NCI-H2227 (cell line): Measurements from ENCODE around the gene FTCDNL1.

Experiments
- DNase-seq: peaks from one replicate; lab custom pipeline; 2025; ENCODE audit not compliant: unreplicated experiment; lab: John Stamatoyannopoulos, UW

The FTCDNL1 gene

GRCh38 chr2:199792381-199792780 is 58.6 kb downstream of the FTCDNL1 start:
- no peak for DNase-seq

DNA sequence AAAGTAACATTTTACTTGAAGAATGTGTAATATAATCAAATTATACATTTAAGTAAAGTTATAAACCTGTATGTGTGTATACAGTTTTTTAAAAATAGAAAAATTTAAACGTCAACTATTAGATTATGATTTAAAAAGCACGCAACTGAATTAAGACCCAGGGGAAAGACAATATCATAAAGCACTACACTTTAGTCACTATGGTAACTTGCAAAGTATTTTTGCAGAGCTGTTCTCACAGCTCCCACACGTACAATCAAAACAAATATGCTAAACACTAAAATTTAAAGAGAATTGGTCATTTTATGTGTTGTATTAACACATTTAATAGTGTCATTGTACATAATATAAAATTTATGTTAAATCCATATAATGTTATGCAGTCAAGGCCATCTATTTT is 59.7 kb downstream of the FTCDNL1 start:
- no peak for DNase-seq

GRCh38 chr2:199784512-199784911 is 66.5 kb downstream of the FTCDNL1 start:
- DNase-seq = no peak

DNA sequence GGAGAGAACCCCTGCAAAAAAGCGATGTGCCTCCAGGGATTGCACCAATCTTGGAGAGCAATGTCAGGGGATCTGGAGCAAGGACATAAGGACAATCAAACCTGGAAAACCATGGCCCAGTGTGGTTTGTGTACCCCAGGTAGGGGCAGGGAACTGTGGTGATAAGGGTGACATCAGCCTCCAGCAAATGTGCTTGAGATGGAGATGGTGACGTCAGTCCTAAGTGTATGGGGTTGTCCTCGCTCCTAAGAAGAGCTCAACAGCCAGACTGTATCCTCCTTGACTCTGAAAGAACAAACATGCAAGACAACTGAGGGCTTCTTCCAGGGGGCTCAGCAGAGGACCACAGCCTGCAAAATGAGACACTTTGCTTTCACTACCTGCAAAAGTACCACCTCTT is 71.4 kb downstream of the FTCDNL1 start:
- DNase-seq = no peak

DNA sequence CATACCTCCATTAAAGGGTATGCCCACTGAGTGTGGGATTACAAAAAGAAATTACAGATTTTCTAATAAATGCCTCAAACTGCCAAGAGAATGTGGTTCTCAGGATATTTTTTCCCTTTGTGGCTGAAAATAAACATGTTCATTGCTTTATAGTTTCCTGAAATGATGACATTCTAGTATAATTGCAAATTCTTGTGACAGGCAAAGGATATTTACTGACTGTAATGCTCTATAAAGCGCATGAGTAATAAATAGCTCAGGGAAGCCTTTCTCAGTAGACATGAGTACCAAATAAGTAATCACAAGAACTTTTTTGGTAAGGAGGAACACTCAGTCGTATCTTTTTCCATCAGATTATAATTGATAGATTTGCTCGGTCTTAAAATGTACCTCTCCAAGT is 72.3 kb downstream of the FTCDNL1 start:
- no peak for DNase-seq

DNA sequence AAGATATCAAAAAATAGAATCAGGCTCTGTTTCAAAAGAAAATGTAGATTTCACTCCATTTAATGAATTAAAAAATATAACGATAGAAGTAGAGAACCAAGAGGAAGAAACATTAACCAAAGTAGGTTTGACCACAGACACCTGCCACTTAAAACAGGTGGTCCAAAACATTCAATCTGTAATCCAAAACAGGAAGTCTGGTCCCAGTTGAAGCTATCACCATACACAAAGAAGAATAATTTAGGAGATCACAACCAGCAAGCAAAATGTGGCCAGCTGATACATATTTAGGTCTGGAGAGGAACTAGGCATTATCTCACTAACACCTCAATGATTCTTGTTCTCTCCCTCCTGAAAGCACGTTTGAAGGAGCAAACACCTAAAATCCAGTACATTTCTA is 73.1 kb downstream of the FTCDNL1 start:
- no peak for DNase-seq

DNA sequence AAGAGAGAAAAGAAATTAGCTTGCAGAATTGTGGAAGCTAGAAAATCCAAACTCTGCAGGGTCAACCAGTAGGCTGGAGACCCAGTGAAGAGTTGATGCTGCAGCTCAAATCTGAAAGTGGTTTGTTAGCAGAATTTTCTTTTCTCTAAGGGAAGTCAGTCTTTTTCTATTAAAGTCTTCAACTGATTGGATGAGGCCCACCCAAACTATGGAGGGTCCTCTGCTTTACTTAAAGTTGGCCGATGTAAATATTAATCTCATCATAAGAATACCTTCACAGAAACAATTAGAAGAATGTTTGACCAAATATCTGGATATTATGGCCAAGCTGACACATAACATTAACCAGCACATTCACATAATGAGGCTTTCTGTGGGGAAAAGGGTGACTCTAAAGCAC is 73.7 kb downstream of the FTCDNL1 start:
- no peak for DNase-seq

DNA sequence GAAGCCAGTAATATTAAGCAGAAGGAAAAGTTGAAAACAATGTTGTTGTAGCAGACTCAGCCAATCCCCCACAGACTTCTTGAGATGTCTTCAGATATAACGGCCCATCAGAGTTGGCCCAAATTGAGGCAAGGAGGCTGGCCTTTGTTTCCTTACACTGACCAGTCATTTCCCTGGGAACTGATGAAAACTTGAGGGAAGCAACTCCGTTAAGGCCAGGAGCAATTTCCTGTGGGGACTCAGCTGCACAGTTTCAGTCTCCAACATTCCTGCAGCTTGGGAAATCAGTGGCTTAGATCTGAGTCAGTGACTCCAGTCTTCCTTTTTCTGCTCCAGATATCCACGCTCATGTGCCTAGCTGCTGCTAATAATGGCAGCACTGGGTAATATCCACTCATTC is 75.7 kb downstream of the FTCDNL1 start:
- DNase-seq = no peak

DNA sequence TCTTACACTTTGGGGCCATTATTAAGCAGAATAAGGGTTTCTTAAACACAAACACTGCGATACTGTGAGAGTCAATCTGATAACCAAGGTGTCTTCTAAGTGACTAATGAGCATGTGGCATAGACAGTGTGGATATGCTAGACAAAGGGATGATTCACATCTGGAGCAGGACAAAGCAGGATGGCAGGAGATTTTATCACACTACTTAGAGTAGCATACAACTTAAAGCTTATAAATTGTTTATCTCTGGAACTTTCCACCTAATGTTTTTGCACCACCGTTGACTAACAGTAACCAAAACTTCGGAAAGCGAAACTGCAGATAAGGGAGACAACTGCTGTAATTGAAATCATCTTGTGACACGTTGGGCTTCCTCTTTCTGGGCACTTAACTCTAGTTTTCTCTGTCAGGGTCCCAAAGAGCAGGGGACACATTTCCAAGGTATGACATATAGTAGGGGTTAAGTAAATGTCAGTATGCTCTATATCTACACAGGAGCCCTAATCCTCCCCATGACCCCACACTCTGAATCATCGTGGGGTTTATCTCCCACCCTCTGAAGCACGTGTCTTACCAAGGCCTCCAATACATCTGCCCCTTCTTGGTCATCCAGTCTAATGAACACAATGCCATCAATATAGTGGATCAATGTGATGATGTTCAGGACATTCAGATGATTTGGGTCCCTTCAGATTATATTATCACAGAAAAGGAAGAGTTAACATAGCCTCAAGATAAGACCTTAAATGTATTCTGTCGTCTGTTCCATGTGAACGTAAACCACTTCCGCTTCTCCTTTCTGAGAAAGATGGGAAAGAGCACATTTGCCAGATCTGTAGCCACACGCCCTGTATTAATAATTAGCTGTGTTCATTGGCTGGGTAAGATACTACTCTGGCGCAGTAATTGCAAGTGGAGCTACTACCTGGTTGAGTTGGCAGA is 78.7 kb downstream of the FTCDNL1 start:
- no peak for DNase-seq

- DNase-seq = peak; percentile 84
Observed at GRCh38 chr2:199770716-199771115, 80.3 kb downstream of the FTCDNL1 start.

DNA sequence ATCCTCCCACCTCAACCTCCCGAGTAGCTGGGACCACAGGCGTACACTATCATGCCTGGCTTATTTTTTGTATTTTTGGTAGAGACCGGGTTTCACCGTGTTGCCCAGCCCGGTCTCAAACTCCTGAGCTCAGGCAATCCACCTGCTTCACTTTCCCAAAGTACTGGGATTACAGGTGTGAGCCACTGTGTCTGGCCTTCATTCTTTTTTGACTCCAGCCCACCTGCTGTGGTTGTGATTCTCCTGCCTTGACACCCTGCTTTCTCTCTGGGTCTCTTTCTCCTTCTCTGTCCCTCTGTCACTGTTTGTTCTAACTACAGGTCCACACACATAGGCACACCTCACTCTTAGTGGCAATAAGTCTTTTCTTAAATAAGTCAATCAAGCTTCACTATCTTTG is 85.3 kb downstream of the FTCDNL1 start:
- DNase-seq = no peak

DNA sequence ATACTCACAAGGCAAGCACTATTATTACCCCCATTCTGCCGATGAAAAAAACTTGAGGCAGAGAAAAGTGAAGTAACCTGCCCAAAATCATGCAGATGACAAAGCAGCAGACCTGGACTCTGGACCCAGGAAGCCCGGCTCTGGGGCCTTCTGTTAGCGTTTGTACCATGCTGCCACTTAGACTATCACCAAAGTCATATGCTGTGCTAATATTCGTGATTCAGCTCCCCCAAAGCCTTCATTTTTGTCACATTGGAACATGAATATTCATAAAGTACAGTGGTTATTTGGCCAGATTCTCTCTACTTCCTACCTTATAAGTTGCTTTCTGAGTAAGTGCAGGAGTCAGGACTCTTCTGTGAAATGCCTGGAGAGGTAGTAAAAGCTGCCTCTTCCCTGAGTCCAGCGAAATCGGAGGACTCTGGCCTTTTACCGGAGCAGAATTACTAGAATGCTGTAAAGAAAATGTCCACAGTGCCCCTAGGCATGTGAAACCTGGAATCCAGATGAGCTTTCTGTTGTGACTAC is 86.7 kb downstream of the FTCDNL1 start:
- no peak for DNase-seq

GRCh38 chr2:199762963-199763362 is 88.0 kb downstream of the FTCDNL1 start:
- peak; percentile 47 for DNase-seq

- DNase-seq = no peak
Observed at GRCh38 chr2:199760574-199760973, 90.4 kb downstream of the FTCDNL1 start.

GRCh38 chr2:199757233-199757870 is 93.6 kb downstream of the FTCDNL1 start:
- no peak for DNase-seq

DNA sequence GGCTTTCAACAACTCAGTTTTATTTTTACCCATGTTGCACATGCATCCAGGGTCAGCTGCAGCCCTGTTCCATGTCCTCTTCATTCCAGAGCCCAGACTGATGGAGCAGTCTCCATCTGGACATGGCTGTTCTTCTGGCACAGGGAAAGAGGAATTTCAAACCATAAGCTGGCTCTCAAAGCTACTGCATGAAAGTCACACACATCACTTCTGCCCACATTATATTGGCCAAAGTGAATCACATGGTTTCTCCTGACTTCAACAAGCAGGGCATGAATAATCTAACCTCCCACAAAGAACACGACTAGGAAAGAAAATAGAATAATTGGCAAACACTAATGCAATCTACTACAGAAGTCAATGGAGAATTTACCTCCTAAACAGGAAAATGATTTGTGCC is 94.2 kb downstream of the FTCDNL1 start:
- no peak for DNase-seq

GRCh38 chr2:199756211-199756610 is 94.8 kb downstream of the FTCDNL1 start:
- DNase-seq = no peak

- no peak for DNase-seq
Observed at GRCh38 chr2:199754766-199755165, 96.2 kb downstream of the FTCDNL1 start.

DNA sequence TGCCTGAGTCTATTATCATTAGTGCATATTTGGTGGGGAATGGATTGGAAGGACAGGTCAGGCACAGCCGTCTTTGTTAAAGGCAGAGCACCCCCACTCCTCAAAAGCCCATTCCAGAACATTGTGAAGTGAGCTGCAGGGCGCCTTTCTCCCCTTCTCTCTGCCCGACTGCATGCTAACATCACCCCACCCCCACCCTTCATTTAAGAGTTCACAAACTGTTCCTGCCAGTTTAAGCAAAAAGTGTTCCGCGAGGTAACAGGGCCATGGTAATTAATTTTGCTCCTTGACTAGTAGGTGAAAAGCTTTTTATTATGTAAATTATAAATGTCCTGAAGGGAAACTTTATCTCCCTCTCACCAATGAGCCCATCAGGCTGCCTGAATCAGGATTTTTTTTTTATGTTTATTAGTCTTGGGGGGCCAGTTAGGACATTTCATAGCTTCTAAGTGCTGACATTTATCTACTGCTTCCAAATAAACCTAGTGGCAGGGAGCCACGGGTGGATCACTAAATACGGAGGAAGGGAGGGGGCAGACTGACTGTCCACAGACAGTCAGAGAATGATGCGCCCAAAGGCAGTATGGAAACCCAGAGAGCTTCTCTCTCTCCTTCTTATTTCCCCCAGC is 99.4 kb downstream of the FTCDNL1 start:
- DNase-seq = no peak

DNA sequence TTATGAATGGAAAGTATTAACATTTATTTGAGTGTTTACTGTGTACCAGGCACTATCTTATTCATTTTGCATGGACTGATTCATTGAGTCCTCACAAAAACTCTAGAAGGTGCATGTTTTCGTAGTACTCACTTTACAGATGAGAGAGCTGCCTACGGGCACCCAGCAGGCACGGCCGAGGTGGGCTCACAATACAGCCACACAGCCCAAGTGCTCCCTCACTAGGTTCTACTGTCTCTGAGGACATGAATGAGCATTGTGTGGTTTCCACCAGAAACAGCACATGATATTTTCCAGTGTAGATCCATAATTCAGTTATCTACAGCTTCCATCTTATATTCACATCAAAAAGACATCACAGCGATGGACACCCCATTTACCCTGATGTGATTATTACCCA is 101.4 kb downstream of the FTCDNL1 start:
- DNase-seq = no peak

DNA sequence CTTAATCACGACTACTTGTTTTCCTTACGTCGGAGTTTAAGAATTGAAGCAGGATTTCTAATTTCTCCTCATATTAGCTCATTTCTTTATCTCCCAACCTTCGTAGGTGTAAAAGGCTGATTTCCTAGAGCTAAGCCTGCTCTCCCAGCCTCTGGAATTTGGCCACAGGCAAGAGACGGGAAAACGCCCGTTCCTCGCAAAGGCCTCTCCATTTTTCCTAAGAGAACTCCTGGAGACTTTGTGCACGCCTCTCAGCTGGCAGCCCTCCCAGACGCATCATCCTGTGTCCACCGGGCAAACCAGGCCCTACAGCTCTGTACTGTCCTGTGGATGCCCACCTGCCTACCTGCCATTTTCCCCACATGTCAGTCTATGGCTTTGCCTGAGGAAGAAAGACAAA is 106.3 kb downstream of the FTCDNL1 start:
- no peak for DNase-seq

DNA sequence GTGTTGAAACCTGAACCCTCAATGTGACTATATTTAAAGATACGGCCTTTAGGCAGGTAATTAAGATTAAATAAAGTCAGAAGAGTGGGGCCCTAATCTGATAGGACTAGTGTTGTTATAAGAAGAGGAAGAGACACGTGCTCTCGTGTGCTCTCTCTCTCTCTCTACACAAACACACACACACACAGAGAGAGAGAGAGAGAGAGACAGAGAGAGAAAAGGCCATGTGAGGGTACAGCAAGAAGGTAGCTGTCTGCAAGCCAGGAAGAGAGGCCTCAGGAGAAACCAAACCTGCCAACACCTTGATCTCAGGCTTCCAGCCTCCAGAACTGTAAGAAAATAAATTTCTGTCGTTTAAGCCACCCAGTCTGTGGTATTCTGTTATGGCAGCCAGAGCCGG is 106.7 kb downstream of the FTCDNL1 start:
- no peak for DNase-seq
